CD8-positive, alpha-beta memory T cell (primary cell): ENCODE measurements around the gene CAMK1D. TPM values are rescaled to one million over a fixed set of nuclear protein-coding genes. Genes with fewer than 3 reads are reported as not detected.

Experiments used
- CTCF ChIA-PET: fragments of 350-600 bp; sonication (Branson Sonifier 250); formaldehyde crosslinking; loops from one replicate; lab custom pipeline; 2021; ENCODE audit warnings: antibody characterized with exemption; lab: Charles Lee
- POLR2A ChIA-PET: fragments of 350-600 bp; sonication (Branson Sonifier 250); formaldehyde crosslinking; loops from one replicate; lab custom pipeline; 2021; ENCODE audit warnings: antibody characterized with exemption; lab: Charles Lee
- DNase-seq, 5 donors: peaks; one replicate each; pipeline versions ENCODE4 v3.0.0 to v3.0.0-alpha.2; 2020 to 2022; ENCODE audit warnings: mixed read lengths in 1 of 5
- H3K27ac ChIP-seq: one replicate; pipeline ENCODE4 v1.7.0; 2013; ENCODE audit warnings: low read depth, mild to moderate bottlenecking, low read length, moderate library complexity
- H3K27me3 ChIP-seq: 2 replicates; pipeline ENCODE4 v1.7.0; 2013; ENCODE audit warnings: low read length, mild to moderate bottlenecking; ENCODE audit not compliant: insufficient read depth, poor library complexity, severe bottlenecking
- H3K36me3 ChIP-seq: 2 replicates; pipeline ENCODE4 v1.7.0; 2013; ENCODE audit warnings: mild to moderate bottlenecking, low read length, moderate library complexity; ENCODE audit not compliant: insufficient read depth
- H3K4me1 ChIP-seq: 2 replicates; pipeline ENCODE4 v1.7.0; 2013; ENCODE audit warnings: mild to moderate bottlenecking, low read length, moderate library complexity; ENCODE audit not compliant: insufficient read depth
- H3K4me3 ChIP-seq: 2 replicates; pipeline ENCODE4 v1.7.0; 2013; ENCODE audit warnings: mild to moderate bottlenecking, low read length
- H3K9me3 ChIP-seq: 2 replicates; pipeline ENCODE4 v1.7.0; 2013; ENCODE audit warnings: mild to moderate bottlenecking, low read length
- H3K27ac Mint-ChIP-seq, 8 donors: one replicate each; pipeline ENCODE4 v1.8.0; 2020 to 2021; ENCODE audit warnings: mixed read lengths in 8 of 8, mild to moderate bottlenecking in 6 of 8, inconsistent platforms in 3 of 8, moderate library complexity in 3 of 8
- H3K27me3 Mint-ChIP-seq, 2 donors: one replicate each; pipeline ENCODE4 v1.8.0; 2020 to 2021; ENCODE audit warnings: mixed read lengths in 2 of 2, mild to moderate bottlenecking in 1 of 2, moderate library complexity in 1 of 2
- H3K36me3 Mint-ChIP-seq, 3 donors: one replicate each; pipeline ENCODE4 v1.8.0; 2020 to 2021; ENCODE audit warnings: mixed read lengths in 3 of 3, inconsistent platforms in 1 of 3, mild to moderate bottlenecking in 1 of 3
- H3K4me1 Mint-ChIP-seq, 3 donors: one replicate each; pipeline ENCODE4 v1.8.0; 2020 to 2021; ENCODE audit warnings: mixed read lengths in 3 of 3, inconsistent platforms in 1 of 3, mild to moderate bottlenecking in 1 of 3
- H3K4me3 Mint-ChIP-seq, 7 donors: one replicate each; pipeline ENCODE4 v1.8.0; 2020 to 2021; ENCODE audit warnings: mixed read lengths in 7 of 7, mild to moderate bottlenecking in 6 of 7, moderate library complexity in 4 of 7, inconsistent platforms in 2 of 7
- H3K9me3 Mint-ChIP-seq, 5 donors: one replicate each; pipeline ENCODE4 v1.8.0; 2020 to 2022; ENCODE audit warnings: mixed read lengths in 5 of 5, mild to moderate bottlenecking in 3 of 5, moderate library complexity in 2 of 5, inconsistent platforms in 1 of 5
- polyA plus RNA-seq: library from polyadenylated mRNA; unstranded; fragments of 300-500 nt; fragmentation: Illumina TruSeq; gene quantifications from one replicate; pipeline ENCODE4 v1.2.3, GENCODE V29; 2021
- total RNA-seq, 2 experiments: library from RNA; stranded (reverse); gene quantifications; one replicate each; pipeline ENCODE4 v1.2.3, GENCODE V29; 2021

Gene CAMK1D
- total and polyA plus RNA-seq, 3 experiments from 2014 or later = 8.9 to 15.1 (median 10.0) TPM

DNA sequence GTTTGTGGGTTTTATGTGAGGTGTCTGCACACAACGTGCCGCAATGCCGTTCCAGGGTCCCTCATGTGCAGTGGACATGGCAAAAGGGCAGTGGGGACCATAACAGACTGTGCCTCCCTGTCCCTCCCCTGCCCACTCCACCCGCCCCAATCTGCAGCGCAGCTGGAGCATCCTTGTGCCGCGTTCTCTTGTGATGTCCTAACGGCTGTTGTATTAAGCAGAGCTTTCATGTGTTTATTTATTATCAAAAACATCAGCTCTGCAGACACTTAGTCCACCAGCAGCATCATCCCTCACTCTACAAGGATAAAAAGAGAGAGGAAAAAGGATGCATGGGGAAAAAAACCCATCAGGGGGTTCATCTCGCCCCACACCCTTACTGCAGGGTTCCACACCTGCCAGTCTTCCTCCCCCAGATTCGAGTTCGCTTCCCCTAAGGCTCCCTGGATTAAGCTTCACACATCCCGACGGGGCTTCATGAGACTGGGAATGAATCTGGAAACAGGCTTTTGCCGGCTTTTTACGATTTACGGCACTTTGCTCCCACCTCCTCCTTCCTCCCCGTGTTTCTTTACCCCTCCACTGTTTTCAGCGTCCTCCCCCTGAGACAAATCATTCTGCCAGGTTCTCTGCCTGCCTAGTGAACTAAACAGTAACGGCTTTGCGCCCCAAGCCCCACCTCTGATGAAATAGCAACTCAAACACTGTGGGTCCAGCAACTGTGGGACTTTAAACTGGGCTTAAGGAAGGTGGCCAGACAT, 301.4 kb downstream of the CAMK1D start:
- Mint-ChIP-seq H3K4me1 (peaks cover 0 to 2% (median 0%) of the 10 kb centered on the region in 3 donors), H3K9me3 (no peaks in the 10 kb centered on the region), H3K36me3 (peaks cover 6 to 16% (median 7%) of the 10 kb centered on the region in 3 donors), H3K4me3 (no peak overlapping the region), H3K27me3 (no peaks in the 10 kb centered on the region), H3K27ac (no peak overlapping the region)
- no peaks in the 10 kb centered on the region for H3K36me3 ChIP-seq
- H3K4me3 ChIP-seq = no peak overlapping the region
- POLR2A ChIA-PET = no interaction called here
- DNase-seq = no peak
- no peak overlapping the region for H3K27ac ChIP-seq
- CTCF ChIA-PET = no interaction called here
- no peaks in the 10 kb centered on the region for H3K27me3 ChIP-seq
- H3K9me3 ChIP-seq = no peaks in the 10 kb centered on the region
- no peaks in the 10 kb centered on the region for H3K4me1 ChIP-seq

DNA sequence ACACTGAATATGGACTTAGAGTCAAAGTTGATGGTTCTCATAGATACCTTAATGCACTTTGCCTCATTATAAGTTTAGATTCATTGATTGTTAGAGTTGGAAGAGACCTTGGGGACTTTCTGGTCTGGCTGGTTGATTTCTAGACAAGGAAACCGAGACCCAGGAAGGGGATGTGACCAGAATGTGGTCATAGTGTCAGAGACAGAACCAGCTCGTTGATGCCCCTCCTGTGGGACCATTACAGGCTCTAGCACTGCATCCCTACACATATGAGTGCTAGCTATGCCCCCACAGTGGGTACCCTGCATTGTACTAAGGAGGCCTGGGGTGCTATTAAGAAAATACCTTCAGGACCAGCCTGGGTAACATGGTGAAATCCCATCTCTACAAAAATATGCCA, 306.6 kb downstream of the CAMK1D start:
- Mint-ChIP-seq H3K27ac (peak overlapping the region in 1 of 8 donors; percentile 4), H3K27me3 (no peaks in the 10 kb centered on the region), H3K9me3 (no peaks in the 10 kb centered on the region), H3K4me1 (peaks cover 0 to 4% (median 0%) of the 10 kb centered on the region in 3 donors), H3K4me3 (no peak overlapping the region), H3K36me3 (peaks cover 4 to 8% (median 7%) of the 10 kb centered on the region in 3 donors)
- no peaks in the 10 kb centered on the region for H3K4me1 ChIP-seq
- CTCF ChIA-PET = interaction anchor here (0.5 to 4.7 kb wide), 18 partner anchors 8 to 460 kb away, joined by 3 to 68 read pairs (median 5); partner anchors contain the start of genes CAMK1D, CDC123 and NUDT5
- DNase-seq = no peak
- no peaks in the 10 kb centered on the region for H3K36me3 ChIP-seq
- no peaks in the 10 kb centered on the region for H3K27me3 ChIP-seq
- POLR2A ChIA-PET = no interaction called here
- no peaks in the 10 kb centered on the region for H3K9me3 ChIP-seq
- H3K27ac ChIP-seq = no peak overlapping the region
- H3K4me3 ChIP-seq = no peak overlapping the region

- Histone ChIP-seq H3K4me3 (no peak overlapping the region), H3K27me3 (no peaks in the 10 kb centered on the region), H3K36me3 (no peaks in the 10 kb centered on the region), H3K4me1 (no peaks in the 10 kb centered on the region), H3K27ac (no peak overlapping the region), H3K9me3 (no peaks in the 10 kb centered on the region)
- DNase-seq = peak in 2 of 5 donors; percentile 44 to 50
- CTCF ChIA-PET = interaction anchor here (0.5 to 4.7 kb wide), 19 partner anchors 9 to 461 kb away, joined by 3 to 68 read pairs (median 5); partner anchors contain the start of genes CAMK1D, CDC123 and NUDT5
- POLR2A ChIA-PET = no interaction called here
- Mint-ChIP-seq H3K4me1 (peaks cover 0 to 4% (median 0%) of the 10 kb centered on the region in 3 donors), H3K9me3 (no peaks in the 10 kb centered on the region), H3K27me3 (no peaks in the 10 kb centered on the region), H3K36me3 (peaks cover 2 to 7% (median 7%) of the 10 kb centered on the region in 3 donors), H3K27ac (no peak overlapping the region), H3K4me3 (no peak overlapping the region)
Observed at GRCh38 chr10:12656518-12657142, 307.3 kb downstream of the CAMK1D start.

DNA sequence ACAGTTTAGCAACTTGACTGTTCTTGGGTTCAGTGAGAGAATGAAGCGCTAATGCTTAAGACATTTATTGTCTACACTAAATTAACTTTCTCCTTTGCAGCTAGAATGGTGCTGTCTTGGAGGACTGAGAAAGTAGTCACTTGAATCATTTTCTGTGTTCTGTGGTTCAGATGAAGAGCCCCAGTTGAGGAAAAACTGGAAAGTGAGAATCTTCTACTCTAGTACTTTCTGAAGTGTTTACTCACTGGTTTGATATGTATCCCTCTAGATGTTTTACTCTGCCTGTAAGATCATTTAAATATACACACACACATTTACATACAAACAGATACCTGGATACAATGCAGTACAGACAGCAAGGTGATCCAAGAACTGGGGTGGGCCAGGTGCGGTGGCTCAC, 308.1 kb downstream of the CAMK1D start:
- H3K27ac Mint-ChIP-seq = no peak overlapping the region
- POLR2A ChIA-PET = no interaction called here

DNA sequence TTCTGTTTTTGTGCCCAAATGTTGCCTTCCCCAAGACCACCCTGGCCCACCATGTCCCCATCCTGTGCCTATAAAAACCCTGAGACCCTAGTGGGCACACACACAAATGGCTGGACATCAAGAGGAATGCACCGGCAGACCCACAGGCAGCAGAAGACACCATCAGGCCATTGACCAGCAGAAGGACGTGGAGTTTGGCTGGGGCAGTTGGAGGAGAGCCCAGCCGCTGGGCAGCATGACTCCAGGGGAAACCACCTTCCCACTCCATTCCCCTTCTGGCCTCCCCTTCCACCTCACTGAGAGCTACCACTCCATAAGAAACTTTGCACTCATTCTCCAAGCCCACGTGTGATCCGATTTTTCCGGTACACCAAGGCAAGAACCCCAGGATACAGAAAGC, 309.2 kb downstream of the CAMK1D start:
- Mint-ChIP-seq H3K4me3 (no peak overlapping the region), H3K9me3 (no peaks in the 10 kb centered on the region), H3K36me3 (peaks cover 2 to 7% (median 5%) of the 10 kb centered on the region in 3 donors), H3K27me3 (no peaks in the 10 kb centered on the region), H3K4me1 (peaks cover 0 to 4% (median 0%) of the 10 kb centered on the region in 3 donors), H3K27ac (no peak overlapping the region)
- CTCF ChIA-PET = interaction anchor here (1.2 kb wide), 1 partner anchor 444 kb away, joined by 3 read pairs; no protein-coding TSS in a partner anchor
- no peak overlapping the region for H3K27ac ChIP-seq
- H3K4me3 ChIP-seq = no peak overlapping the region
- POLR2A ChIA-PET = no interaction called here
- H3K4me1 ChIP-seq = no peaks in the 10 kb centered on the region
- H3K27me3 ChIP-seq = no peaks in the 10 kb centered on the region
- DNase-seq = no peak
- no peaks in the 10 kb centered on the region for H3K36me3 ChIP-seq
- H3K9me3 ChIP-seq = no peaks in the 10 kb centered on the region

More for the DNA sequence above, 308.1 kb downstream of the CAMK1D start:
- no peak for DNase-seq
- Histone ChIP-seq H3K9me3 (no peaks in the 10 kb centered on the region), H3K36me3 (no peaks in the 10 kb centered on the region), H3K27me3 (no peaks in the 10 kb centered on the region), H3K27ac (no peak overlapping the region), H3K4me1 (no peaks in the 10 kb centered on the region), H3K4me3 (no peak overlapping the region)
- peaks cover 0 to 4% (median 0%) of the 10 kb centered on the region in 3 donors for H3K4me1 Mint-ChIP-seq
- H3K4me3 Mint-ChIP-seq = no peak overlapping the region
- peaks cover 2 to 7% (median 7%) of the 10 kb centered on the region in 3 donors for H3K36me3 Mint-ChIP-seq
- H3K9me3 Mint-ChIP-seq = no peaks in the 10 kb centered on the region
- CTCF ChIA-PET = interaction anchor here (1.0 to 4.7 kb wide), 5 partner anchors 20 to 443 kb away, joined by 3 to 68 read pairs (median 6); no protein-coding TSS in a partner anchor
- no peaks in the 10 kb centered on the region for H3K27me3 Mint-ChIP-seq

DNA sequence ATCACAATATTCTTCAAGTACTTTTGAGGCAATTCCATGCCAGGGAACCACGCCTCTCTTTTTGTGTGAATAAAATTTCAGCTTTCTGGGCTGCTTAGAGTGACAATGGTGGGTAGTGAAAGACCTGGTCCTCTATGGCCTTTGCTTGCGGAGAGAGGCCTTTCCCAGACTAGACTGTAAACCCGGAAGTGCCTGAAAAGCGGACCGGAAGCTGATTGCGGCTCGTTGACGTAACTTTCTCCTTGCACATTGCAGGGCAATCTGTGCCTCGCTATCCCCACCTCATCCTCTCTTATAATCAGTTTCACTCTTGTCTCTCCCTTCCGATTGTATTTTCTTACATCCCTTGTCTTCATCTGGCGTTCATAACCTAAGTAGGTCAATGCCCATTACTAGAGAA, 310.4 kb downstream of the CAMK1D start:
- H3K27ac Mint-ChIP-seq = no peak overlapping the region
- H3K9me3 ChIP-seq = no peaks in the 10 kb centered on the region
- H3K4me1 Mint-ChIP-seq = peaks cover 0 to 4% (median 0%) of the 10 kb centered on the region in 3 donors
- no peaks in the 10 kb centered on the region for H3K9me3 Mint-ChIP-seq
- H3K27me3 ChIP-seq = no peaks in the 10 kb centered on the region
- ChIA-PET POLR2A (no interaction called here), CTCF (no interaction called here)
- no peak overlapping the region for H3K4me3 Mint-ChIP-seq
- H3K27me3 Mint-ChIP-seq = no peaks in the 10 kb centered on the region
- H3K4me1 ChIP-seq = no peaks in the 10 kb centered on the region
- peaks cover 0 to 4% (median 2%) of the 10 kb centered on the region in 3 donors for H3K36me3 Mint-ChIP-seq
- H3K4me3 ChIP-seq = no peak overlapping the region
- no peak overlapping the region for H3K27ac ChIP-seq
- H3K36me3 ChIP-seq = no peaks in the 10 kb centered on the region
- no peak for DNase-seq

DNA sequence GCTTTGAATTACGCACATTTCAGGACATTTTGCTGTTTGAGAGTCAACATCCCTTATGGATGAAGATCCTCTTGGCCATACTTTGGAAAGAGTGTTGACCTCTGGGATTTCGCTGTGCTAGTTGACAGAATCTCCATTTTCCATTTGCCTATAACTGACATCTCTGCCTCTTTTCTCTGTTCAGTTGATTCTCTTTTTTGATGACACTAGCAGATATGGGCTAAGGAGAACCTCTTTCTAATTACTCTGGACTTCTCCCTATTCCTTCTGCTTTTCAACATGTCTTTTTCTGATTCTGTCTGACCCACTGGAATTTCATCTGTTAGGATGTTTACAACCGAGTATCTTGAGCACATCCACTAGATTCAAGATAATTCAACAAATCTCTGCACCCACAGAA, 311.5 kb downstream of the CAMK1D start:
- Mint-ChIP-seq H3K27ac (no peak overlapping the region), H3K27me3 (no peaks in the 10 kb centered on the region), H3K9me3 (no peaks in the 10 kb centered on the region), H3K4me1 (peaks cover 0 to under 1% (median 0%) of the 10 kb centered on the region in 3 donors), H3K4me3 (no peak overlapping the region), H3K36me3 (peaks cover 0 to 9% (median 2%) of the 10 kb centered on the region in 3 donors)
- no peak for DNase-seq
- no peaks in the 10 kb centered on the region for H3K9me3 ChIP-seq
- no peak overlapping the region for H3K27ac ChIP-seq
- no peaks in the 10 kb centered on the region for H3K27me3 ChIP-seq
- no peaks in the 10 kb centered on the region for H3K36me3 ChIP-seq
- H3K4me3 ChIP-seq = no peak overlapping the region
- ChIA-PET CTCF (no interaction called here), POLR2A (no interaction called here)
- H3K4me1 ChIP-seq = no peaks in the 10 kb centered on the region

GRCh38 chr10:12661671-12662070, 312.3 kb downstream of the CAMK1D start:
- no peak overlapping the region for H3K27ac ChIP-seq
- ChIA-PET POLR2A (no interaction called here), CTCF (interaction anchor here (0.9 to 1.6 kb wide), 2 partner anchors 398 to 401 kb away, joined by 3 to 7 read pairs; no protein-coding TSS in a partner anchor)
- no peak overlapping the region for H3K4me3 ChIP-seq
- H3K4me1 ChIP-seq = no peaks in the 10 kb centered on the region
- no peaks in the 10 kb centered on the region for H3K27me3 Mint-ChIP-seq
- H3K9me3 Mint-ChIP-seq = no peaks in the 10 kb centered on the region
- peaks cover 0 to 14% (median 4%) of the 10 kb centered on the region in 3 donors for H3K36me3 Mint-ChIP-seq
- no peak overlapping the region for H3K4me3 Mint-ChIP-seq
- no peak overlapping the region for H3K27ac Mint-ChIP-seq
- no peaks in the 10 kb centered on the region for H3K4me1 Mint-ChIP-seq
- no peak for DNase-seq
- no peaks in the 10 kb centered on the region for H3K9me3 ChIP-seq
- no peaks in the 10 kb centered on the region for H3K36me3 ChIP-seq
- H3K27me3 ChIP-seq = no peaks in the 10 kb centered on the region
